ENCODE measurements around the gene TRMT6. TPM values are rescaled to one million over a fixed set of nuclear protein-coding genes. Genes with fewer than 3 reads are reported as not detected.

The TRMT6 gene
- total RNA-seq, 1 donor from 2014 or later = 11.1 TPM

DNA sequence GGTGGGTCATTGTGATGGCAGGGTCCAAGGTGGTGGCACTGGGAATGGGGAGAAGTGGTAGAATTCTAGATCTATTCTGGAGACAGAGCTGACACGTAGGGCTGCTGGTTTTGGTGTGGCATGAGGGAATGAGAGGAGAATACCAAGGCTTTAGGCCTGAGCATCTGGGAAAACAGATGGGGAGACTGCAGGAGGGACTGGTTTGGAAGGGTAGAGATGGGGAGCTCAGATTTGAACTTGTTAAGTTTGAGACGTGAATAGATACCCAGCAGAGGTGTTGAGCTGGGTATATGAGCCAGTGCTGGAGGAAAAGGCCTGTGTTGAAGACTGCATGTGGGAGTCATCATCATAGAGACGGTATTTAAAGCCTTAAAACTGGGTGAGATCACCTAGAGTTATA is 17.5 kb downstream of the TRMT6 start:
- no peak overlapping the region for H3K27ac Mint-ChIP-seq (ENCODE audit: unreplicated experiment)
- no peaks in the 10 kb centered on the region for H3K4me1 Mint-ChIP-seq (ENCODE audit: unreplicated experiment)
- no peak for TF ChIP-seq CTCF (IDR thresholded peaks at IDR 0.05)
- peaks cover 16% of the 10 kb centered on the region for H3K27me3 Mint-ChIP-seq (ENCODE audit: unreplicated experiment)
- no peak overlapping the region for H3K4me3 Mint-ChIP-seq (ENCODE audit: unreplicated experiment)
- no peak for DNase-seq (ENCODE audit: extremely low spot score, unreplicated experiment)
- H3K36me3 Mint-ChIP-seq (ENCODE audit: unreplicated experiment) = peaks cover 2% of the 10 kb centered on the region
- H3K9me3 Mint-ChIP-seq (ENCODE audit: unreplicated experiment) = no peaks in the 10 kb centered on the region

DNA sequence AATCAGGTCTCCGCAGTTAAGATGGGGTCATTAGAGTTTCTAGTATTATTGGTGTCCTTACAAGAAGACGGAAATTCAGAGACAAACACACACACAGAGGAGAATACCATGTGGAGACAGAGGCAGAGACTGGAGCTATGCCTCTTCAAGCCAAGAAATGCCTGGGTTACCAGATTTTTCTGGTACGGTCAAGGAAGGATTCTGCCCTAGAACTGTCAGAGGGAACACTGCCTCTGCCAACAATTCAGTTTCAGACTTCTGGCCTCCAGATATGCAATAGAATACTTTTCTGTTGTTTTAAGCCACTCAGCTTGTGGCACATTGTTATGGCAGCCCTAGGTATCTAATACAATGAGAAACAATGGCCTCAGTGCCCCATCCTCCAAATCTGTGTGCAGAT is 18.9 kb downstream of the TRMT6 start:
- H3K36me3 Mint-ChIP-seq (ENCODE audit: unreplicated experiment) = no peaks in the 10 kb centered on the region
- no peaks in the 10 kb centered on the region for H3K4me1 Mint-ChIP-seq (ENCODE audit: unreplicated experiment)
- H3K9me3 Mint-ChIP-seq (ENCODE audit: unreplicated experiment) = no peaks in the 10 kb centered on the region
- H3K4me3 Mint-ChIP-seq (ENCODE audit: unreplicated experiment) = no peak overlapping the region
- no peak for DNase-seq (ENCODE audit: extremely low spot score, unreplicated experiment)
- H3K27ac Mint-ChIP-seq (ENCODE audit: unreplicated experiment) = no peak overlapping the region
- H3K27me3 Mint-ChIP-seq (ENCODE audit: unreplicated experiment) = peaks cover 26% of the 10 kb centered on the region
- no peak for TF ChIP-seq CTCF (IDR thresholded peaks at IDR 0.05)

- no peak overlapping the region for H3K27ac Mint-ChIP-seq (ENCODE audit: unreplicated experiment)
- H3K9me3 Mint-ChIP-seq (ENCODE audit: unreplicated experiment) = no peaks in the 10 kb centered on the region
- peaks cover 26% of the 10 kb centered on the region for H3K27me3 Mint-ChIP-seq (ENCODE audit: unreplicated experiment)
- H3K4me3 Mint-ChIP-seq (ENCODE audit: unreplicated experiment) = no peak overlapping the region
- DNase-seq (ENCODE audit: extremely low spot score, unreplicated experiment) = no peak
- H3K4me1 Mint-ChIP-seq (ENCODE audit: unreplicated experiment) = no peaks in the 10 kb centered on the region
- no peak for TF ChIP-seq CTCF (IDR thresholded peaks at IDR 0.05)
- H3K36me3 Mint-ChIP-seq (ENCODE audit: unreplicated experiment) = no peaks in the 10 kb centered on the region
Measured at GRCh38 chr20:5928836-5929715, 21.3 kb downstream of the TRMT6 start.

- DNase-seq (ENCODE audit: extremely low spot score, unreplicated experiment) = no peak
- no peaks in the 10 kb centered on the region for H3K36me3 Mint-ChIP-seq (ENCODE audit: unreplicated experiment)
- peaks cover 30% of the 10 kb centered on the region for H3K27me3 Mint-ChIP-seq (ENCODE audit: unreplicated experiment)
- no peak overlapping the region for H3K4me3 Mint-ChIP-seq (ENCODE audit: unreplicated experiment)
- no peak overlapping the region for H3K27ac Mint-ChIP-seq (ENCODE audit: unreplicated experiment)
- no peaks in the 10 kb centered on the region for H3K9me3 Mint-ChIP-seq (ENCODE audit: unreplicated experiment)
- H3K4me1 Mint-ChIP-seq (ENCODE audit: unreplicated experiment) = no peaks in the 10 kb centered on the region
- TF ChIP-seq CTCF (IDR thresholded peaks at IDR 0.05) = no peak
Measured at GRCh38 chr20:5927749-5928462, 22.4 kb downstream of the TRMT6 start.

- no peak for DNase-seq (ENCODE audit: extremely low spot score, unreplicated experiment)
- peaks cover 28% of the 10 kb centered on the region for H3K27me3 Mint-ChIP-seq (ENCODE audit: unreplicated experiment)
- no peaks in the 10 kb centered on the region for H3K9me3 Mint-ChIP-seq (ENCODE audit: unreplicated experiment)
- no peak overlapping the region for H3K27ac Mint-ChIP-seq (ENCODE audit: unreplicated experiment)
- H3K4me3 Mint-ChIP-seq (ENCODE audit: unreplicated experiment) = no peak overlapping the region
- H3K36me3 Mint-ChIP-seq (ENCODE audit: unreplicated experiment) = no peaks in the 10 kb centered on the region
- TF ChIP-seq CTCF (IDR thresholded peaks at IDR 0.05) = no peak
- no peaks in the 10 kb centered on the region for H3K4me1 Mint-ChIP-seq (ENCODE audit: unreplicated experiment)
Measured at GRCh38 chr20:5925551-5925950, 24.8 kb downstream of the TRMT6 start.
